ENCODE measurements around the gene ADCY5.

Gene ADCY5

GRCh38 chr3:123296836-123297626, 151.9 kb downstream of the ADCY5 start:
- DNase-seq = no peak

GRCh38 chr3:123296261-123296660, 152.6 kb downstream of the ADCY5 start:
- DNase-seq = no peak

GRCh38 chr3:123295901-123296250, 153.0 kb downstream of the ADCY5 start:
- no peak for DNase-seq

- no peak for DNase-seq
Measured at GRCh38 chr3:123295171-123295900, 153.6 kb downstream of the ADCY5 start.

- DNase-seq = no peak
Measured at GRCh38 chr3:123294296-123294938, 154.5 kb downstream of the ADCY5 start.

GRCh38 chr3:123292321-123293310, 156.3 kb downstream of the ADCY5 start:
- DNase-seq = no peak

- DNase-seq = no peak
Measured at GRCh38 chr3:123291404-123291803, 157.5 kb downstream of the ADCY5 start.

GRCh38 chr3:123290962-123291361, 157.9 kb downstream of the ADCY5 start:
- DNase-seq = no peak

DNA sequence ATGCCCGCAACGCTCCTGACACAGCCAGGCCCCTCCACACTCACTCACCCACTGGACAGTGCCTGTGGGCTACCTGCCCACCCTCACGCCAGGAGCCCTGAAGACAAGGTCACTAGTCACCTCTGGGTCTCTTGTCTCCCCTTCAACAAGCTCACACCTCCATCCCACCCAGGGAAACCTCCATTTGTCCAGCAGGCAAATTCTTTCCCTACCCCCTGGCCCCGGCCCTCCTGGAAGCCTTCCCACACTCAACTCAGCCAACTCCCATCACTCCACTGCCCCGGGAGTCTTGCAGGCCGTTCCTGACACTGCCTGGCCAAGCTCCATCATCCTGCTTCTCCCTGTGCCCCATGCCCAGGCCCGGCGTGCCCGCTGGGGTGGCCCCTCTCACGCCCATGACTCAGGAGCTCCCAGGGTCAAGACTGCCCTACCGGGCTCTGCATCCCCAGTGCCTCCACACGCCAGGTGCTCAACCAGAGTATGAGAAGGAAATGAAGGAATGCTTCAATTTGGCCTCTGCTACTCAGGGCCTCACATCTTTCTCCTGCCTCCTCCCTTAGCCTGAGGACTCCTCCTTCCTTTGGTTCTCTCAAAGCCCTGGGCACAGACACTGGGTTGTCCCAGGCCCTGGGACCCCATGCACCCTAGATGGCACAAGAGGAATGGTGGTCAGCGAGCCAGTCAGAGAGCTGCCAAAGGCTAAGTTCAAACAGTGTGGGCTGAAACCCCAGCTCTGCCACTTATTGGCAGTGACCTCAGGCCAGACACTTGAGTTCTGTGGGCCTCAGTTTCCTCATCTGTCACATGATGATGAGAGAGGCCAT, 158.6 kb downstream of the ADCY5 start:
- DNase-seq = no peak

- no peak for DNase-seq
Measured at GRCh38 chr3:123289391-123290106, 159.3 kb downstream of the ADCY5 start.

GRCh38 chr3:123287962-123288302, 161.0 kb downstream of the ADCY5 start:
- DNase-seq = no peak

- DNase-seq = no peak
Measured at GRCh38 chr3:123287051-123287961, 161.6 kb downstream of the ADCY5 start.

DNA sequence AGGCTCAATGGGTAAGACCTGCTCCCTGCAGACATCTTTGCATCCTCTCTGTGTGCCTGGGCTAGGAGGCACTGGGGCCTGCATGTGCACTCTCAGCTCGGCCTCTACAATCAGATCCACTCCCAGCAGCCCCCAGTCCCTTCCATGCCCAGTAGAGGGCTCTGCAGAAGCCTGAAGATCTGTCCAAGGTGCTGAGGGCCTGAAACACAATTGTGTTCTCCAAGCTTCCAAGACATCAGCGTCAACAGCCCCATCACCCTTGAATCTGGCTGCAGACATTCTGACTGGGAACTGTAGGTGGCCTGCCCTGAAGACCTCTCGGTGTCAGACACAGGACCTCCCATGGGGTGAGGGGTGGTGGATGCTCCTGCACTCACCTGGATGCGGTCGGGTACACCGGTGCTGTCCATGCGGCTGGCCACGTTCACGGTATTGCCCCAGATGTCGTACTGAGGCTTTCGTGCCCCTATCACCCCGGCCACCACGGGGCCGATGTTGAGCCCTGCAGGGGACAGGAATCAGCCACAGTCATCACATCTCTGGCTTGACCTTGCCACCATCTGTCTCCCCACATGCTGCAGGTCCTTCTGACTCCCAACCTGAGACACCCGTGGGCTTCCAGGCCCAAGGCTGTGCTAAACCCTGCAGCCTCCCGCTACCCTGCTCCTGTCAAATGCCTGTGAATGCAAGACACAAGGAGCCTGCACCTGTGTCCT, 162.4 kb downstream of the ADCY5 start:
- peak; percentile 33 to 54 for DNase-seq

DNA sequence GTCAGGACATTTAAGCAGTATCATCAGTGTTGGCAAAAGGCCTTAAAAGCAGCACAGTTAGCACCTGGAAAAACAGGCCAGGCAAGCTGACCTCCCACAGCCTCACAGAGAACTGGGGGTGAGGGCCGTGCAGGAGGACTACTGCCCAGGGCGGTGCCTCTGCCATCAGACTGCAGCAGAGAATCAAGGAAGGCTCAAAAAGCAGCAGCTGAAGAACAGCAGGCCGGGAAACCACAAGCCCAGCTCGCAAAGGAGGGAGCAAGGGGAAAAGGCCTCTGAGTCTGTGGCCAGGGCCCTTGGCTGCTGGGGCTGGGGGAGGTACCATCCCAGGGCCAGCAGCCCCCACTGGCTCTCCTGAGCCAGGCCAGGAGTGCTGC, 163.0 kb downstream of the ADCY5 start:
- no peak for DNase-seq

GRCh38 chr3:123285479-123285878, 163.4 kb downstream of the ADCY5 start:
- no peak for DNase-seq

- DNase-seq = no peak
Measured at GRCh38 chr3:123285066-123285465, 163.8 kb downstream of the ADCY5 start.

DNA sequence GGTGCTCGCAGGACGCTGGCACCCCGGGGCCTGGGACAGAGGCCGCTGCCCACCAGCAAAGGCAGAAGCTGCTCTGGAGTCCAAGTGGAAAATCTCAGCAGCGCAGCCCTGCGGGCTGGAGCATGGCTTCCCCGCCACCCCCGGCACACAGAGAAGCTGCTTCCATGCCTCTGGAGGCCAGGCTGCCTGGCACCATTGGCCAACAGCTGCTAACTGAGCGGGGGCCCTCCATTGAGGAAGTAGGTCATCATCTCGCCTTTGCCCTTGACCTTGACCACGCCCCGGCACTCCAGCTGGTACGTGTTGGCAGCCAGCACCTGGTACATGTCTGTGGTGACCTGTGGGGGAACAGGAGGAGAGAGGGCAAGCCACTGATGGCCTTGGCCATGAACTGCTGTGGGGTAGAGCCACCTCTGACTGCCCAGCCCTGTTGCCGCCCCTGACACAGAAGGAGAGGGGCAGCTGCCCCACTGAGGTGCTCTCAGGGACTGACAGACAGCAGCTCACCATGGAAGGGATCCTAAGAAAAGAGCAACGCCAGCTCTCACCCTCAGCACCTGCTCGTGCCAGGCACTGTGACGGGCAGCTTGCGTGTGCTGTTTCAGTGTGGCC, 164.4 kb downstream of the ADCY5 start:
- DNase-seq = no peak

- DNase-seq = no peak
Measured at GRCh38 chr3:123283657-123284398, 165.1 kb downstream of the ADCY5 start.
